WTC11 (cell line): ENCODE data around the gene FOXI2.

Experiments
- FOXK1 ChIP-seq: sonication (generic); formaldehyde crosslinking; IDR thresholded peaks from 2 replicates; pipeline ENCODE4 v1.8.0; 2022; ENCODE audit warnings: mild to moderate bottlenecking, moderate library complexity, missing genetic modification reagents
- GTF2I ChIP-seq: fragments of 250-450 bp; sonication (Bioruptor Pico); conservative IDR thresholded peaks from 2 replicates; pipeline ENCODE4 v1.4.0; 2021; ENCODE audit warnings: mild to moderate bottlenecking
- JUN ChIP-seq: sonication (generic); formaldehyde crosslinking; IDR thresholded peaks from 2 replicates; pipeline ENCODE4 v1.8.0; 2023; ENCODE audit warnings: mild to moderate bottlenecking, missing genetic modification reagents
- NR2C2 ChIP-seq: sonication (generic); formaldehyde crosslinking; IDR thresholded peaks from 2 replicates; pipeline ENCODE4 v1.8.0; 2022; ENCODE audit warnings: mild to moderate bottlenecking, missing genetic modification reagents
- RORB ChIP-seq: fragments of 250-450 bp; sonication (Bioruptor Pico); IDR thresholded peaks from 2 replicates; pipeline ENCODE4 v1.9.0; 2021; ENCODE audit warnings: mild to moderate bottlenecking
- SMAD3 ChIP-seq: sonication (generic); formaldehyde crosslinking; IDR thresholded peaks from 2 replicates; pipeline ENCODE4 v1.8.0; 2022; ENCODE audit warnings: missing genetic modification reagents, mild to moderate bottlenecking, borderline replicate concordance
- TP53 ChIP-seq: sonication (generic); formaldehyde crosslinking; IDR thresholded peaks from 2 replicates; pipeline ENCODE4 v1.8.1; 2023; ENCODE audit warnings: mild to moderate bottlenecking, missing genetic modification reagents
- TF ChIP-seq, protein P1 (sequence below): fragments of 200-600 bp; IDR thresholded peaks from 2 replicates; pipeline ENCODE4 v1.8.0; 2022; ENCODE audit warnings: antibody characterized with exemption
- TF ChIP-seq, protein P2 (sequence below): sonication (generic); formaldehyde crosslinking; IDR thresholded peaks from 2 replicates; pipeline ENCODE4 v1.8.1; 2023; ENCODE audit warnings: mild to moderate bottlenecking, missing genetic modification reagents, moderate library complexity
- TF ChIP-seq, protein P3 (sequence below): sonication (generic); formaldehyde crosslinking; IDR thresholded peaks from 2 replicates; pipeline ENCODE4 v1.8.1; 2022; ENCODE audit warnings: missing genetic modification reagents, borderline replicate concordance
- TF ChIP-seq, protein P4 (sequence below): sonication (generic); formaldehyde crosslinking; IDR thresholded peaks from 2 replicates; pipeline ENCODE4 v1.8.1; 2023; ENCODE audit warnings: mild to moderate bottlenecking, moderate library complexity, missing genetic modification reagents
- TF ChIP-seq, protein P5 (sequence below): sonication (generic); formaldehyde crosslinking; IDR thresholded peaks from 2 replicates; pipeline ENCODE4 v1.8.0; 2022; ENCODE audit warnings: mild to moderate bottlenecking, missing genetic modification reagents
- TF ChIP-seq, protein P6 (sequence below): sonication (generic); formaldehyde crosslinking; IDR thresholded peaks from 2 replicates; pipeline ENCODE4 v1.8.0; 2022; ENCODE audit warnings: mild to moderate bottlenecking, missing genetic modification reagents

DNA sequence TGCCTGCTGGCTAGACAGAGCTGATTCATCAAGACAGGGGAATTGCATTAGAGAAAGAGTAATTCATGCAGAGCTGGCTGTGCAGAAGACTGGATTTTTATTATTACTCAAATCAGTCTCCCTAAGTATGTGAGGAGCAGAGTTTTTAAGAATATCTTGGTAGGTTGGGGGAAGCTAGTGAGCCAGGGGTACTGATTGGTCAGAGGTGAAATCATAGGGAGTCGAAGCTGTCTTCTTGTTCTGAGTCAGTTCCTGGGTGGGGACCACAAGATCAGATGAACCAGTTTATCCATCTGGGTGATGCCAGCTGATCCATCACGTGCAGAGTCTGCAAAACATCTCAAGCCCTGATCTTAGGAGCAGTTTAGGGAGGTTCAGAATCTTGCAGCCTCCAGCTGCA lies 39.8 kb downstream of the FOXI2 start:
- TF ChIP-seq, protein P1, sequence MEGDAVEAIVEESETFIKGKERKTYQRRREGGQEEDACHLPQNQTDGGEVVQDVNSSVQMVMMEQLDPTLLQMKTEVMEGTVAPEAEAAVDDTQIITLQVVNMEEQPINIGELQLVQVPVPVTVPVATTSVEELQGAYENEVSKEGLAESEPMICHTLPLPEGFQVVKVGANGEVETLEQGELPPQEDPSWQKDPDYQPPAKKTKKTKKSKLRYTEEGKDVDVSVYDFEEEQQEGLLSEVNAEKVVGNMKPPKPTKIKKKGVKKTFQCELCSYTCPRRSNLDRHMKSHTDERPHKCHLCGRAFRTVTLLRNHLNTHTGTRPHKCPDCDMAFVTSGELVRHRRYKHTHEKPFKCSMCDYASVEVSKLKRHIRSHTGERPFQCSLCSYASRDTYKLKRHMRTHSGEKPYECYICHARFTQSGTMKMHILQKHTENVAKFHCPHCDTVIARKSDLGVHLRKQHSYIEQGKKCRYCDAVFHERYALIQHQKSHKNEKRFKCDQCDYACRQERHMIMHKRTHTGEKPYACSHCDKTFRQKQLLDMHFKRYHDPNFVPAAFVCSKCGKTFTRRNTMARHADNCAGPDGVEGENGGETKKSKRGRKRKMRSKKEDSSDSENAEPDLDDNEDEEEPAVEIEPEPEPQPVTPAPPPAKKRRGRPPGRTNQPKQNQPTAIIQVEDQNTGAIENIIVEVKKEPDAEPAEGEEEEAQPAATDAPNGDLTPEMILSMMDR: no peak
- TF ChIP-seq RORB (no peak), FOXK1 (CRISPR knock-in tag) (no peak), SMAD3 (no peak), TP53 (CRISPR knock-in tag) (no peak), JUN (CRISPR knock-in tag) (no peak), GTF2I (no peak), NR2C2 (CRISPR knock-in tag) (no peak)
- TF ChIP-seq, protein P2, sequence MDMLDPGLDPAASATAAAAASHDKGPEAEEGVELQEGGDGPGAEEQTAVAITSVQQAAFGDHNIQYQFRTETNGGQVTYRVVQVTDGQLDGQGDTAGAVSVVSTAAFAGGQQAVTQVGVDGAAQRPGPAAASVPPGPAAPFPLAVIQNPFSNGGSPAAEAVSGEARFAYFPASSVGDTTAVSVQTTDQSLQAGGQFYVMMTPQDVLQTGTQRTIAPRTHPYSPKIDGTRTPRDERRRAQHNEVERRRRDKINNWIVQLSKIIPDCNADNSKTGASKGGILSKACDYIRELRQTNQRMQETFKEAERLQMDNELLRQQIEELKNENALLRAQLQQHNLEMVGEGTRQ: no peak
- TF ChIP-seq, protein P3, sequence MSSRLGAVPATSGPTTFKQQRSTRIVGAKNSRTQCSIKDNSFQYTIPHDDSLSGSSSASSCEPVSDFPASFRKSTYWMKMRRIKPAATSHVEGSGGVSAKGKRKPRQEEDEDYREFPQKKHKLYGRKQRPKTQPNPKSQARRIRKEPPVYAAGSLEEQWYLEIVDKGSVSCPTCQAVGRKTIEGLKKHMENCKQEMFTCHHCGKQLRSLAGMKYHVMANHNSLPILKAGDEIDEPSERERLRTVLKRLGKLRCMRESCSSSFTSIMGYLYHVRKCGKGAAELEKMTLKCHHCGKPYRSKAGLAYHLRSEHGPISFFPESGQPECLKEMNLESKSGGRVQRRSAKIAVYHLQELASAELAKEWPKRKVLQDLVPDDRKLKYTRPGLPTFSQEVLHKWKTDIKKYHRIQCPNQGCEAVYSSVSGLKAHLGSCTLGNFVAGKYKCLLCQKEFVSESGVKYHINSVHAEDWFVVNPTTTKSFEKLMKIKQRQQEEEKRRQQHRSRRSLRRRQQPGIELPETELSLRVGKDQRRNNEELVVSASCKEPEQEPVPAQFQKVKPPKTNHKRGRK (CRISPR knock-in tag): no peak
- TF ChIP-seq, protein P4, sequence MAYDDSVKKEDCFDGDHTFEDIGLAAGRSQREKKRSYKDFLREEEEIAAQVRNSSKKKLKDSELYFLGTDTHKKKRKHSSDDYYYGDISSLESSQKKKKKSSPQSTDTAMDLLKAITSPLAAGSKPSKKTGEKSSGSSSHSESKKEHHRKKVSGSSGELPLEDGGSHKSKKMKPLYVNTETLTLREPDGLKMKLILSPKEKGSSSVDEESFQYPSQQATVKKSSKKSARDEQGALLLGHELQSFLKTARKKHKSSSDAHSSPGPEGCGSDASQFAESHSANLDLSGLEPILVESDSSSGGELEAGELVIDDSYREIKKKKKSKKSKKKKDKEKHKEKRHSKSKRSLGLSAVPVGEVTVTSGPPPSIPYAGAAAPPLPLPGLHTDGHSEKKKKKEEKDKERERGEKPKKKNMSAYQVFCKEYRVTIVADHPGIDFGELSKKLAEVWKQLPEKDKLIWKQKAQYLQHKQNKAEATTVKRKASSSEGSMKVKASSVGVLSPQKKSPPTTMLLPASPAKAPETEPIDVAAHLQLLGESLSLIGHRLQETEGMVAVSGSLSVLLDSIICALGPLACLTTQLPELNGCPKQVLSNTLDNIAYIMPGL: no peak
- TF ChIP-seq, protein P5, sequence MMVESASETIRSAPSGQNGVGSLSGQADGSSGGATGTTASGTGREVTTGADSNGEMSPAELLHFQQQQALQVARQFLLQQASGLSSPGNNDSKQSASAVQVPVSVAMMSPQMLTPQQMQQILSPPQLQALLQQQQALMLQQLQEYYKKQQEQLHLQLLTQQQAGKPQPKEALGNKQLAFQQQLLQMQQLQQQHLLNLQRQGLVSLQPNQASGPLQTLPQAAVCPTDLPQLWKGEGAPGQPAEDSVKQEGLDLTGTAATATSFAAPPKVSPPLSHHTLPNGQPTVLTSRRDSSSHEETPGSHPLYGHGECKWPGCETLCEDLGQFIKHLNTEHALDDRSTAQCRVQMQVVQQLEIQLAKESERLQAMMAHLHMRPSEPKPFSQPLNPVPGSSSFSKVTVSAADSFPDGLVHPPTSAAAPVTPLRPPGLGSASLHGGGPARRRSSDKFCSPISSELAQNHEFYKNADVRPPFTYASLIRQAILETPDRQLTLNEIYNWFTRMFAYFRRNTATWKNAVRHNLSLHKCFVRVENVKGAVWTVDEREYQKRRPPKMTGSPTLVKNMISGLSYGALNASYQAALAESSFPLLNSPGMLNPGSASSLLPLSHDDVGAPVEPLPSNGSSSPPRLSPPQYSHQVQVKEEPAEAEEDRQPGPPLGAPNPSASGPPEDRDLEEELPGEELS (CRISPR knock-in tag): no peak
- TF ChIP-seq, protein P6, sequence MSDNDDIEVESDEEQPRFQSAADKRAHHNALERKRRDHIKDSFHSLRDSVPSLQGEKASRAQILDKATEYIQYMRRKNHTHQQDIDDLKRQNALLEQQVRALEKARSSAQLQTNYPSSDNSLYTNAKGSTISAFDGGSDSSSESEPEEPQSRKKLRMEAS (CRISPR knock-in tag): no peak
